Suprapubic skin (tissue), 3 donors: ENCODE data around the gene TAF11L10.
"Not testable (repeated sequence)": the region's sequence is repeated elsewhere in the genome, so short reads cannot be mapped to it uniquely, and the experiment has no call there.

ENCODE experiments used
- EP300 ChIP-seq: sonication (generic); formaldehyde crosslinking; IDR thresholded peaks from one replicate; pipeline ENCODE4 v1.6.1; 2017; ENCODE audit warnings: antibody characterized with exemption
- POLR2A ChIP-seq, 2 donors: fragments of 450-650 bp; IDR thresholded peaks; one replicate each; pipeline ENCODE4 v1.6.1; 2017; ENCODE audit warnings: antibody characterized with exemption in 2 of 2, mild to moderate bottlenecking in 2 of 2, moderate library complexity in 2 of 2
- TF ChIP-seq, protein P1 (sequence below), 2 donors: fragments of 200-600 bp in 1 of 2; fragments of 450-650 bp in 1 of 2; sonication (generic) in 1 of 2; IDR thresholded peaks; one replicate each; pipeline ENCODE4 v1.5.1; 2016 to 2019; ENCODE audit warnings: antibody characterized with exemption in 2 of 2, mild to moderate bottlenecking in 1 of 2, moderate library complexity in 1 of 2

DNA sequence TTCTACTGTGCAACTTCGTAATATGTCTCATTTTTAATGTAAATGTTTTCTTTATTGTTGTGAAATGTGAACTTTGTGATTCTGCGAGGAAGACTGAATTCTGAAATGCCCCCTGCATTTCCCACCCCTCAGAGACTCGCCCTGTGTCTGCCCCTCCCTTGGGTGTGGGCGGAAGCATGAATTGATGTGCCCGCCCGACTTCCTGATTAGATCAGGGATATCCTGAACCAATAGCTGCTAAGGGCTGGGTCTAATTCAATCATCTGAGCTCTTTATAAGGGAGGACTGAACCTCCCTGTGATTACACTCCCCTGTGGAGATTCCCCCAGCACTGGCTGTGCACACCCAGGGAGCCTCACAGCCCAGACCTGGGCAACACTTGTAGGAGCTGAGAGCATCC, 6.3 kb upstream of the TAF11L10 start, which contains the start of gene TAF11L11:
- TF ChIP-seq, protein P1, sequence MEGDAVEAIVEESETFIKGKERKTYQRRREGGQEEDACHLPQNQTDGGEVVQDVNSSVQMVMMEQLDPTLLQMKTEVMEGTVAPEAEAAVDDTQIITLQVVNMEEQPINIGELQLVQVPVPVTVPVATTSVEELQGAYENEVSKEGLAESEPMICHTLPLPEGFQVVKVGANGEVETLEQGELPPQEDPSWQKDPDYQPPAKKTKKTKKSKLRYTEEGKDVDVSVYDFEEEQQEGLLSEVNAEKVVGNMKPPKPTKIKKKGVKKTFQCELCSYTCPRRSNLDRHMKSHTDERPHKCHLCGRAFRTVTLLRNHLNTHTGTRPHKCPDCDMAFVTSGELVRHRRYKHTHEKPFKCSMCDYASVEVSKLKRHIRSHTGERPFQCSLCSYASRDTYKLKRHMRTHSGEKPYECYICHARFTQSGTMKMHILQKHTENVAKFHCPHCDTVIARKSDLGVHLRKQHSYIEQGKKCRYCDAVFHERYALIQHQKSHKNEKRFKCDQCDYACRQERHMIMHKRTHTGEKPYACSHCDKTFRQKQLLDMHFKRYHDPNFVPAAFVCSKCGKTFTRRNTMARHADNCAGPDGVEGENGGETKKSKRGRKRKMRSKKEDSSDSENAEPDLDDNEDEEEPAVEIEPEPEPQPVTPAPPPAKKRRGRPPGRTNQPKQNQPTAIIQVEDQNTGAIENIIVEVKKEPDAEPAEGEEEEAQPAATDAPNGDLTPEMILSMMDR (IDR thresholded peaks at IDR 0.05) = not testable (repeated sequence)
- not testable (repeated sequence) for TF ChIP-seq POLR2A (IDR thresholded peaks at IDR 0.05); EP300
